DOHH2 (cell line): ENCODE data around the gene CROCC.

Experiments
- EZH2phosphoT487 ChIP-seq: fragments of 200-600 bp; sonication (generic); IDR thresholded peaks from 2 replicates; pipeline ENCODE4 v1.6.1; 2017; ENCODE audit warnings: borderline replicate concordance, mild to moderate bottlenecking, antibody characterized with exemption, low read length, moderate library complexity, mixed read lengths
- TF ChIP-seq, protein P1 (sequence below): fragments of 200-600 bp; sonication (generic); IDR thresholded peaks from one replicate; pipeline ENCODE4 v1.5.1; 2014; ENCODE audit warnings: antibody characterized with exemption, mild to moderate bottlenecking, low read depth, low read length; ENCODE audit not compliant: poor library complexity, severe bottlenecking

DNA sequence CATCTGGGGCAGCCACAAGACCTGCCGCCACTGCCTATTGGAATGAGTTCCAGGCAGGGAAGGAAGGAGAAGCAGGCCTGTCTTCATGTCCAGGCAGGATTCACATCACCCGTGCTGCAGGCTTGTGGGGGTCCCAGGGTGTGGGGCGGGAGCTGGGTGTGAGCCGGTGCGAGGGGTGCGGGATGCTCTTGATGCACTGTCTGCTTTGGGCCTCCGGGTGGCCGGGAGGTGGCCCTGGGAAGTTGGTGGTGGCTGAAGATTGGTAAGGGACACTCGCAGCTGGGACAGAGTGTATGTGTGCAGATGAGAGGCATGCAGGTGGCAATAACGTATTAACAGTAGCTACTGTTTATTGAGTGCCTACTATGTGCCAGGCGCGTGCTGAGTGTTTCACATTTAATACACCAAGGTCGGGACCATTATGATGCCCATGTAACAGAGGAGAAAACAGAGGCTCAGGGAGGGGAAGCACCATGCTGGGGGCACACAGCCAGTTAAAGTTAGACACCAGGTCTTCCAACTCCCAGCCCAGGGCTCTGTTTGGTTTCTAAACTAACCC lies 3.3 kb downstream of the CROCC start:
- TF ChIP-seq, protein P1, sequence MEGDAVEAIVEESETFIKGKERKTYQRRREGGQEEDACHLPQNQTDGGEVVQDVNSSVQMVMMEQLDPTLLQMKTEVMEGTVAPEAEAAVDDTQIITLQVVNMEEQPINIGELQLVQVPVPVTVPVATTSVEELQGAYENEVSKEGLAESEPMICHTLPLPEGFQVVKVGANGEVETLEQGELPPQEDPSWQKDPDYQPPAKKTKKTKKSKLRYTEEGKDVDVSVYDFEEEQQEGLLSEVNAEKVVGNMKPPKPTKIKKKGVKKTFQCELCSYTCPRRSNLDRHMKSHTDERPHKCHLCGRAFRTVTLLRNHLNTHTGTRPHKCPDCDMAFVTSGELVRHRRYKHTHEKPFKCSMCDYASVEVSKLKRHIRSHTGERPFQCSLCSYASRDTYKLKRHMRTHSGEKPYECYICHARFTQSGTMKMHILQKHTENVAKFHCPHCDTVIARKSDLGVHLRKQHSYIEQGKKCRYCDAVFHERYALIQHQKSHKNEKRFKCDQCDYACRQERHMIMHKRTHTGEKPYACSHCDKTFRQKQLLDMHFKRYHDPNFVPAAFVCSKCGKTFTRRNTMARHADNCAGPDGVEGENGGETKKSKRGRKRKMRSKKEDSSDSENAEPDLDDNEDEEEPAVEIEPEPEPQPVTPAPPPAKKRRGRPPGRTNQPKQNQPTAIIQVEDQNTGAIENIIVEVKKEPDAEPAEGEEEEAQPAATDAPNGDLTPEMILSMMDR: peak; percentile 16
- no peak for TF ChIP-seq EZH2phosphoT487
